Regular cardiac myocyte (primary cell): Measurements from ENCODE around the gene MISP3. TPM values are rescaled to one million over a fixed set of nuclear protein-coding genes. Genes with fewer than 3 reads are reported as not detected.

Experiments
- total RNA-seq: library from RNA; depleted of rRNA; stranded (reverse); fragments of >200 nt; gene quantifications from 2 replicates; pipeline ENCODE4 v1.2.3, GENCODE V29; 2014

MISP3 gene
- 0.19 and 1.4 TPM in 2 replicates for total RNA-seq

GRCh38 chr19:14072535-14073260 lies at the start of gene MISP3:
MISP3 (plus strand) TSS chr19:14072786; CDS start chr19:14073310, 524 bp downstream.

GRCh38 chr19:14027856-14028450 lies 44.6 kb upstream of the MISP3 start, which contains the start of gene RLN3:
RLN3 (plus strand) TSS chr19:14028148; CDS start chr19:14028205, 57 bp downstream.

GRCh38 chr19:14031719-14032480 lies 40.7 kb upstream of the MISP3 start, which contains the start of gene IL27RA:
IL27RA (plus strand) TSS chr19:14031762; CDS start chr19:14031873, 111 bp downstream.

GRCh38 chr19:14061751-14062557 lies 10.6 kb upstream of the MISP3 start, which contains the start of gene PALM3:
PALM3 (minus strand) TSS chr19:14062076; CDS start chr19:14061980, 96 bp downstream.

GRCh38 chr19:14085309-14085995 lies 12.9 kb downstream of the MISP3 start, which contains the start of gene C19orf67:
C19orf67 (minus strand) TSS chr19:14085783; CDS start chr19:14085627, 156 bp downstream.

GRCh38 chr19:14090509-14091080 lies 18.0 kb downstream of the MISP3 start, which contains the start of gene SAMD1:
SAMD1 (minus strand) TSS chr19:14090751.

GRCh38 chr19:14117668-14118164 lies 45.1 kb downstream of the MISP3 start, which contains the start of gene PRKACA:
PRKACA (minus strand) TSS chr19:14117762; CDS start chr19:14117547, 215 bp downstream.

Other genes starting within 250 kb of the MISP3 start
- not detected in 2 replicates for gene NANOS3, start 195.7 kb upstream of the MISP3 start, total RNA-seq
- 1.2 and 1.4 TPM in 2 replicates for gene BRME1, start 166.7 kb upstream of the MISP3 start, total RNA-seq
- gene CC2D1A, start 166.6 kb upstream of the MISP3 start, total RNA-seq: 5.1 and 7.1 TPM in 2 replicates
- gene PODNL1, start 134.4 kb upstream of the MISP3 start, total RNA-seq: 0.58 and 0.85 TPM in 2 replicates
- 6.5 and 13.8 TPM in 2 replicates for gene DCAF15, start 120.3 kb upstream of the MISP3 start, total RNA-seq
- 1.1 and 2.7 TPM in 2 replicates for gene RFX1, start 66.5 kb upstream of the MISP3 start, total RNA-seq
- not detected in 2 replicates for gene RLN3, start 44.6 kb upstream of the MISP3 start, total RNA-seq
- gene IL27RA, start 41.0 kb upstream of the MISP3 start, total RNA-seq: 1.5 and 2.8 TPM in 2 replicates
- gene PALM3, start 10.7 kb upstream of the MISP3 start, total RNA-seq: 0.28 and 0.38 TPM in 2 replicates
- gene C19orf67, start 13.0 kb downstream of the MISP3 start, total RNA-seq: 0.56 TPM in 1 of 2 replicates, not detected in the other
- gene SAMD1, start 18.0 kb downstream of the MISP3 start, total RNA-seq: 15.8 and 25.9 TPM in 2 replicates
- 31.6 and 53.9 TPM in 2 replicates for gene PRKACA, start 45.0 kb downstream of the MISP3 start, total RNA-seq
- 1.4 and 17.6 TPM in 2 replicates for gene ASF1B, start 63.8 kb downstream of the MISP3 start, total RNA-seq
- gene ADGRL1, start 133.4 kb downstream of the MISP3 start, total RNA-seq: 0.96 and 2.5 TPM in 2 replicates